H1 (cell line): Measurements from ENCODE around the gene ZNF432. TPM values are rescaled to one million over a fixed set of nuclear protein-coding genes. Genes with fewer than 3 reads are reported as not detected.

Source experiments
- CTCF ChIA-PET: fragments of 300-600 bp; sonication (Branson Sonifier 250); formaldehyde crosslinking; loops from one replicate; lab custom pipeline; 2021; ENCODE audit not compliant: partially characterized antibody; lab: Charles Lee
- POLR2A ChIA-PET: fragments of 300-600 bp; sonication (Branson Sonifier 250); formaldehyde crosslinking; loops from one replicate; lab custom pipeline; 2021; ENCODE audit warnings: inconsistent platforms; ENCODE audit not compliant: partially characterized antibody; lab: Charles Lee
- DNase-seq, 2 experiments: peaks; one replicate each; pipeline versions ENCODE4 v3.0.0 to v3.0.0-alpha.2; 2010 to 2022; ENCODE audit warnings: low spot score in 2 of 2, low read depth in 1 of 2, mixed read lengths in 1 of 2
- FAIRE-seq: peaks from 2 replicates; lab custom pipeline; 2011; peaks lifted over from hg19 to GRCh38; lab: Jason Lieb, UNC
- H2AFZ ChIP-seq: 2 replicates; pipeline ENCODE4 v1.8.1; 2012; ENCODE audit warnings: low read length, inconsistent platforms
- H2AK5ac ChIP-seq: 2 replicates; pipeline ENCODE4 v1.6.1; 2013; ENCODE audit warnings: low read depth, low read length
- H2BK120ac ChIP-seq: replicated peaks from 2 replicates; pipeline ENCODE3; 2013; ENCODE audit warnings: low read depth, low read length, inconsistent platforms
- H2BK12ac ChIP-seq: 2 replicates; pipeline ENCODE4 v1.6.1; 2013; ENCODE audit warnings: low read depth, low read length
- H2BK15ac ChIP-seq: 2 replicates; pipeline ENCODE4 v1.6.1; 2013; ENCODE audit warnings: low read length
- H2BK20ac ChIP-seq: 2 replicates; pipeline ENCODE4 v1.6.1; 2013; ENCODE audit warnings: low read length
- H2BK5ac ChIP-seq: 2 replicates; pipeline ENCODE4 v1.6.1; 2013; ENCODE audit warnings: low read depth, low read length
- H3K14ac ChIP-seq: 2 replicates; pipeline ENCODE4 v1.6.1; 2013; ENCODE audit warnings: inconsistent platforms; ENCODE audit not compliant: insufficient read length
- H3K18ac ChIP-seq: 2 replicates; pipeline ENCODE4 v1.6.1; 2013; ENCODE audit warnings: low read length; ENCODE audit errors: extremely low read depth
- H3K23ac ChIP-seq: 2 replicates; pipeline ENCODE4 v1.6.1; 2013; ENCODE audit warnings: inconsistent platforms; ENCODE audit not compliant: insufficient read length
- H3K23me2 ChIP-seq: 2 replicates; pipeline ENCODE4 v1.6.1; 2013; ENCODE audit warnings: low read depth, low read length
- H3K27ac ChIP-seq: 2 replicates; pipeline ENCODE4 v1.6.1; 2011; ENCODE audit warnings: low read depth, low read length, inconsistent platforms
- H3K27me3 ChIP-seq, 4 experiments: replicated peaks in 1 of 4; 1 replicate in 1 of 4; 2 replicates in 3 of 4; pipeline versions ENCODE4 v1.6.1 to v1.8.1; 2011 to 2013; ENCODE audit warnings: low read length in 3 of 4, mild to moderate bottlenecking in 3 of 4, inconsistent platforms in 2 of 4, mixed read lengths in 2 of 4, moderate library complexity in 1 of 4; ENCODE audit not compliant: control insufficient read depth in 3 of 4, insufficient read depth in 3 of 4; ENCODE audit errors: extremely low read depth in 1 of 4
- H3K36me3 ChIP-seq, 4 experiments: 2 replicates each; pipeline versions ENCODE4 v1.6.1 to v1.8.1; 2011 to 2013; ENCODE audit warnings: mild to moderate bottlenecking in 4 of 4, low read length in 3 of 4, moderate library complexity in 2 of 4, control low read depth in 1 of 4, inconsistent platforms in 1 of 4; ENCODE audit not compliant: insufficient read depth in 4 of 4, control insufficient read depth in 2 of 4
- H3K4ac ChIP-seq: replicated peaks from 2 replicates; pipeline ENCODE3; 2013; ENCODE audit warnings: low read length, low read depth, mixed read lengths, inconsistent platforms; ENCODE audit not compliant: insufficient read length
- H3K4me1 ChIP-seq, 4 experiments: replicated peaks in 1 of 4; 1 replicate in 1 of 4; 2 replicates in 3 of 4; pipeline versions ENCODE4 v1.6.1 to v1.8.1; 2011 to 2013; ENCODE audit warnings: low read length in 3 of 4, inconsistent platforms in 2 of 4, mixed read lengths in 1 of 4; ENCODE audit not compliant: insufficient read depth in 4 of 4, control insufficient read depth in 3 of 4
- H3K4me2 ChIP-seq, 2 experiments: 2 replicates each; pipeline versions ENCODE4 v1.6.1 to v1.8.1; 2011 to 2013; ENCODE audit warnings: low read depth in 2 of 2, low read length in 2 of 2, control low read depth in 1 of 2, inconsistent platforms in 1 of 2, mild to moderate bottlenecking in 1 of 2; ENCODE audit not compliant: insufficient read depth in 1 of 2
- H3K4me3 ChIP-seq, 4 experiments: fragments of 200-600, 300-600 bp in 1 of 4; sonication (generic), shearing (Covaris generic), sonication (Bioruptor Twin) in 1 of 4; 2 replicates each; pipeline versions ENCODE4 v1.5.1 to v1.8.1; 2011 to 2016; ENCODE audit warnings: low read length in 4 of 4, low read depth in 3 of 4, control low read depth in 2 of 4, inconsistent platforms in 2 of 4, mild to moderate bottlenecking in 2 of 4, mixed read lengths in 1 of 4, moderate library complexity in 1 of 4; ENCODE audit not compliant: insufficient read depth in 2 of 4; ENCODE audit errors: extremely low read depth in 1 of 4
- H3K56ac ChIP-seq: replicated peaks from 2 replicates; pipeline ENCODE3; 2013; ENCODE audit warnings: low read depth, mild to moderate bottlenecking, mixed read lengths, low read length, inconsistent platforms; ENCODE audit not compliant: insufficient read length
- H3K79me1 ChIP-seq: 2 replicates; pipeline ENCODE4 v1.6.1; 2013; ENCODE audit warnings: low read depth, low read length, control low read depth
- H3K79me2 ChIP-seq, 2 experiments: 2 replicates each; pipeline versions ENCODE4 v1.6.1 to v1.8.1; 2012 to 2013; ENCODE audit warnings: low read length in 2 of 2, mild to moderate bottlenecking in 2 of 2, inconsistent platforms in 1 of 2; ENCODE audit not compliant: insufficient read depth in 2 of 2, control insufficient read depth in 1 of 2
- H3K9ac ChIP-seq, 4 experiments: replicated peaks in 1 of 4; 1 replicate in 1 of 4; 2 replicates in 3 of 4; pipeline versions ENCODE4 v1.6.1 to v1.8.1; 2011 to 2013; ENCODE audit warnings: low read depth in 3 of 4, low read length in 3 of 4, control low read depth in 2 of 4, mild to moderate bottlenecking in 2 of 4, moderate library complexity in 2 of 4, inconsistent platforms in 1 of 4; ENCODE audit errors: extremely low read depth in 1 of 4
- H3K9me3 ChIP-seq, 2 experiments: 2 replicates each; pipeline versions ENCODE4 v1.6.1 to v1.8.1; 2012 to 2013; ENCODE audit warnings: mild to moderate bottlenecking in 2 of 2, moderate library complexity in 2 of 2, control low read depth in 1 of 2, inconsistent platforms in 1 of 2, low read depth in 1 of 2, low read length in 1 of 2, mixed read lengths in 1 of 2; ENCODE audit not compliant: insufficient read depth in 2 of 2
- H4K20me1 ChIP-seq, 2 experiments: replicated peaks in 1 of 2; 2 replicates each; pipeline versions ENCODE3 to v1.8.1; 2011 to 2013; ENCODE audit warnings: inconsistent platforms in 2 of 2, low read length in 2 of 2, mild to moderate bottlenecking in 1 of 2; ENCODE audit not compliant: insufficient read depth in 2 of 2, control insufficient read depth in 1 of 2
- H4K5ac ChIP-seq: 2 replicates; pipeline ENCODE4 v1.6.1; 2013; ENCODE audit warnings: low read length, low read depth, mixed read lengths, inconsistent platforms; ENCODE audit not compliant: insufficient read length
- H4K8ac ChIP-seq: 2 replicates; pipeline ENCODE4 v1.8.0; 2013; ENCODE audit warnings: mild to moderate bottlenecking, moderate library complexity, low read length, inconsistent platforms; ENCODE audit not compliant: insufficient read depth; ENCODE audit errors: extremely low read depth
- H4K91ac ChIP-seq: replicated peaks from 2 replicates; pipeline ENCODE3; 2013; ENCODE audit warnings: low read length, mixed read lengths, inconsistent platforms; ENCODE audit not compliant: insufficient read length
- POLR2AphosphoS5 ChIP-seq: IDR thresholded peaks from 2 replicates; pipeline ENCODE4 v1.6.1; 2011; ENCODE audit warnings: low read depth, low read length
- YY1 ChIP-seq: IDR thresholded peaks from 2 replicates; pipeline ENCODE4 v1.6.1; 2011; ENCODE audit warnings: low read depth, mild to moderate bottlenecking, low read length
- WGBS, 2 experiments: shearing (Covaris generic) in 1 of 2; methylation state at CpG; one replicate each; pipeline versions ENCODE4 v1.1.6 to v1.1.7; 2013 to 2015; ENCODE audit warnings: low lambda C conversion rate in 2 of 2, mixed read lengths in 2 of 2, inconsistent platforms in 1 of 2, low coverage in 1 of 2, missing lambda C conversion rate in 1 of 2; ENCODE audit not compliant: insufficient replicate concordance in 2 of 2, insufficient coverage in 1 of 2, insufficient read length in 1 of 2; ENCODE audit errors: extremely low coverage in 1 of 2, missing lambda C conversion rate in 1 of 2; 5-methylcytosine and 5-hydroxymethylcytosine counted together
- polyA plus RNA-seq, 7 experiments: library from polyadenylated mRNA; depleted of rRNA in 3 of 7; stranded (reverse) in 5 of 7; unstranded in 2 of 7; fragments of >200 nt in 5 of 7; fragments of 200-250 nt in 2 of 7; gene quantifications; 1 replicate in 5 of 7; 2 replicates in 1 of 7; 4 replicates in 1 of 7; pipeline versions ENCODE4 v1.2.1 to v1.2.3, GENCODE V29; 2011 to 2013; ENCODE audit warnings: missing spikeins in 2 of 7, mixed read lengths in 2 of 7
- total RNA-seq: library from RNA; stranded (reverse); fragmentation: NEBNext Ultra II Directional; extraction: Animal tissue kit (Norgen Biotek cat#: 25700); gene quantifications from 2 replicates; pipeline ENCODE4 v1.2.1, GENCODE V29; 2021

ZNF432 gene
- total and polyA plus RNA-seq, 2 of the 8 experiments (the other 6 are each of a cell fraction or from before 2014, with no cell fraction given): 2.0 to 8.3 TPM

DNA sequence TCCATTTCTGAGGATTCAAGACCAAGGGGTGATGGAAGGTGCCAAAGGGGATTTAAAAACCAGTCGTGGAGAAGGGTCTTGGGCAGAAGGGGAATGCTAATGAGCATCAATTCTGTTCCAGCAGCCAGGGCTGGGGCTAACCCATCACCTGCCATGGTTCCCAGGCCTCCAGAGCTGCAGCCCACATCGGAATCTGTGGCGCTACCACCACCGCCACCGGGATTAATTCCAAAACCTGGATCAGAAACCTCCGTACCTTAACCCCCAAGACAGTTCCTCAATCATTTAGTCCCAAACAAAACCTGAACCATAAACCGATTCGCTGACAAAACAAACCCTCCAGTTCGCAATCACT, 41.2 kb downstream of the ZNF432 start:
- peak overlapping the region; percentile 89 for H2BK5ac ChIP-seq
- no peaks in the 10 kb centered on the region for H3K27me3 ChIP-seq
- no peak overlapping the region for H4K91ac ChIP-seq
- no peak overlapping the region for H3K4ac ChIP-seq
- no peak overlapping the region for H3K14ac ChIP-seq
- 0 out of 2 replicates have a peak overlapping the region, but pooled peaks have one; percentile 60 for H2BK12ac ChIP-seq
- peaks cover 6% of the 10 kb centered on the region; the same call in 1 of the 2 replicates for H3K23me2 ChIP-seq
- H4K20me1 ChIP-seq: no peaks in the 10 kb centered on the region
- 0 out of 2 replicates have a peak overlapping the region, but pooled peaks have one; percentile 16 for H2BK15ac ChIP-seq
- POLR2A ChIA-PET: interaction anchor here (1.1 to 1.5 kb wide), 4 partner anchors 21 to 104 kb away, joined by 3 to 8 read pairs (median 3); partner anchors contain the start of genes ZNF432 and ZNF614
- no peaks in the 10 kb centered on the region for H3K4me1 ChIP-seq
- peak overlapping the region; percentile 38 for H2BK120ac ChIP-seq
- H3K36me3 ChIP-seq: peaks cover 0 to 13% (median under 1%) of the 10 kb centered on the region in 4 experiments; a peak in 2 of 8 replicates
- H3K18ac ChIP-seq: no peak overlapping the region
- H4K8ac ChIP-seq: no peak overlapping the region
- H3K4me2 ChIP-seq: peak overlapping the region; percentile 72 to 86
- H2BK20ac ChIP-seq: no peak overlapping the region
- no peak for FAIRE-seq
- H2AK5ac ChIP-seq: no peak overlapping the region
- no peak overlapping the region for H4K5ac ChIP-seq
- H3K9ac ChIP-seq: peak overlapping the region in 3 of 4 experiments; percentile 81 to 89 (median 89); a peak in 6 of 7 replicates
- H3K79me2 ChIP-seq: peaks cover 0 to 22% of the 10 kb centered on the region in 2 experiments; a peak in 2 of 4 replicates
- H3K79me1 ChIP-seq: no peaks in the 10 kb centered on the region
- 0 out of 2 replicates have a peak, but pooled peaks have one; percentile 17 for TF ChIP-seq YY1
- no peak for TF ChIP-seq POLR2AphosphoS5
- TF ChIP-seq, all 59 proteins: peak for 1
- H3K4me3 ChIP-seq: peak overlapping the region; percentile 94 to 99 (median 98)
- WGBS, 2 experiments: 3% methylated on average over 9 of the region's 9 CpGs; no CpG with 5 or more reads in 1 of the 2 experiments
- CTCF ChIA-PET: no interaction called here
- peaks cover 0 to 3% of the 10 kb centered on the region in 2 experiments; a peak in 1 of 4 replicates for H3K9me3 ChIP-seq
- no peak overlapping the region for H3K23ac ChIP-seq
- H2AFZ ChIP-seq: peak overlapping the region; percentile 90
- peak overlapping the region; percentile 67 for H3K56ac ChIP-seq
- DNase-seq: no peak
- H3K27ac ChIP-seq: no peak overlapping the region
